Measurements from ENCODE around the gene GLI3.
A peak's percentile ranks its signal among the peaks of the same experiment; 100 is the strongest.

DNA sequence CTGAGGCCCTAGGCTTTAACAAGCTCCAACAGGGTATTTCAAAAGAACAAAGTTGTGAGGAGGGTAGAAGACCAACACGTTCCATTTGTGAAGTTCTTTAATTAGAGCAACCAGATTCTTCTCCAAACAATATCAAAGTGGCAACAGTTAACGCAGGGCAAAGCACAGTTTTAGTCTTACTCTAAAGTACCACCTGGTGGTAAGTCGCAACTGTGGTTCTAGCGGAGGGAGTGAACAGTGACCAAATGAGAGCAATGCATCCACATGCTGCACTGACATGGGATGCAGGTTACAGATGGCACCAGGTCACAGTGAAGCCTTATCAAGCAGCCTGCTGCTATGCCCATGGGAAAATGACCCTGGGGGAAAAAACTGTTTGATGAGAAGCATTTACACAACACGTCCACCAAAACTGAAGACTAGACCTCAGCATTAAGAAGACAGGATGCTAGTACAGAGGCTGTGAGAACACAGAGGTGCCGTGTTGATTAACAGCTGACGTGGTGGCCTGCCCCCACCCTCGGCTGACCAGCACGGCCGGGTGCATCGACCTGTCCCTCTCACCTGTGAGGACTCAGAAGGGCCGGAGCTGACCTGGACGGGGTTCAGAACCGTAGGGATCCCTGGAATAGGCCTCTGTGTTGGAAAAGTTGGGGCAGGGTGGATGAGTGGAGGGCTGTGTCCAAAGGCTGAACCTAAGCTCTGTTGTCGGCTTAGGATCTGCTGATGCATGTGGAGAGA lies 211.2 kb downstream of the GLI3 start:
- TF ChIP-seq POLR2AphosphoS5 (IDR thresholded peaks at IDR 0.05; ENCODE audit: low read depth, low read length) = no peak
- TF ChIP-seq, protein P1, sequence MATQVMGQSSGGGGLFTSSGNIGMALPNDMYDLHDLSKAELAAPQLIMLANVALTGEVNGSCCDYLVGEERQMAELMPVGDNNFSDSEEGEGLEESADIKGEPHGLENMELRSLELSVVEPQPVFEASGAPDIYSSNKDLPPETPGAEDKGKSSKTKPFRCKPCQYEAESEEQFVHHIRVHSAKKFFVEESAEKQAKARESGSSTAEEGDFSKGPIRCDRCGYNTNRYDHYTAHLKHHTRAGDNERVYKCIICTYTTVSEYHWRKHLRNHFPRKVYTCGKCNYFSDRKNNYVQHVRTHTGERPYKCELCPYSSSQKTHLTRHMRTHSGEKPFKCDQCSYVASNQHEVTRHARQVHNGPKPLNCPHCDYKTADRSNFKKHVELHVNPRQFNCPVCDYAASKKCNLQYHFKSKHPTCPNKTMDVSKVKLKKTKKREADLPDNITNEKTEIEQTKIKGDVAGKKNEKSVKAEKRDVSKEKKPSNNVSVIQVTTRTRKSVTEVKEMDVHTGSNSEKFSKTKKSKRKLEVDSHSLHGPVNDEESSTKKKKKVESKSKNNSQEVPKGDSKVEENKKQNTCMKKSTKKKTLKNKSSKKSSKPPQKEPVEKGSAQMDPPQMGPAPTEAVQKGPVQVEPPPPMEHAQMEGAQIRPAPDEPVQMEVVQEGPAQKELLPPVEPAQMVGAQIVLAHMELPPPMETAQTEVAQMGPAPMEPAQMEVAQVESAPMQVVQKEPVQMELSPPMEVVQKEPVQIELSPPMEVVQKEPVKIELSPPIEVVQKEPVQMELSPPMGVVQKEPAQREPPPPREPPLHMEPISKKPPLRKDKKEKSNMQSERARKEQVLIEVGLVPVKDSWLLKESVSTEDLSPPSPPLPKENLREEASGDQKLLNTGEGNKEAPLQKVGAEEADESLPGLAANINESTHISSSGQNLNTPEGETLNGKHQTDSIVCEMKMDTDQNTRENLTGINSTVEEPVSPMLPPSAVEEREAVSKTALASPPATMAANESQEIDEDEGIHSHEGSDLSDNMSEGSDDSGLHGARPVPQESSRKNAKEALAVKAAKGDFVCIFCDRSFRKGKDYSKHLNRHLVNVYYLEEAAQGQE (IDR thresholded peaks at IDR 0.05; ENCODE audit: low read depth, low read length) = no peak
- TF ChIP-seq, protein P2, sequence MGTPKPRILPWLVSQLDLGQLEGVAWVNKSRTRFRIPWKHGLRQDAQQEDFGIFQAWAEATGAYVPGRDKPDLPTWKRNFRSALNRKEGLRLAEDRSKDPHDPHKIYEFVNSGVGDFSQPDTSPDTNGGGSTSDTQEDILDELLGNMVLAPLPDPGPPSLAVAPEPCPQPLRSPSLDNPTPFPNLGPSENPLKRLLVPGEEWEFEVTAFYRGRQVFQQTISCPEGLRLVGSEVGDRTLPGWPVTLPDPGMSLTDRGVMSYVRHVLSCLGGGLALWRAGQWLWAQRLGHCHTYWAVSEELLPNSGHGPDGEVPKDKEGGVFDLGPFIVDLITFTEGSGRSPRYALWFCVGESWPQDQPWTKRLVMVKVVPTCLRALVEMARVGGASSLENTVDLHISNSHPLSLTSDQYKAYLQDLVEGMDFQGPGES (IDR thresholded peaks at IDR 0.05; ENCODE audit: low read depth, low read length) = no peak
- TF ChIP-seq, protein P3, sequence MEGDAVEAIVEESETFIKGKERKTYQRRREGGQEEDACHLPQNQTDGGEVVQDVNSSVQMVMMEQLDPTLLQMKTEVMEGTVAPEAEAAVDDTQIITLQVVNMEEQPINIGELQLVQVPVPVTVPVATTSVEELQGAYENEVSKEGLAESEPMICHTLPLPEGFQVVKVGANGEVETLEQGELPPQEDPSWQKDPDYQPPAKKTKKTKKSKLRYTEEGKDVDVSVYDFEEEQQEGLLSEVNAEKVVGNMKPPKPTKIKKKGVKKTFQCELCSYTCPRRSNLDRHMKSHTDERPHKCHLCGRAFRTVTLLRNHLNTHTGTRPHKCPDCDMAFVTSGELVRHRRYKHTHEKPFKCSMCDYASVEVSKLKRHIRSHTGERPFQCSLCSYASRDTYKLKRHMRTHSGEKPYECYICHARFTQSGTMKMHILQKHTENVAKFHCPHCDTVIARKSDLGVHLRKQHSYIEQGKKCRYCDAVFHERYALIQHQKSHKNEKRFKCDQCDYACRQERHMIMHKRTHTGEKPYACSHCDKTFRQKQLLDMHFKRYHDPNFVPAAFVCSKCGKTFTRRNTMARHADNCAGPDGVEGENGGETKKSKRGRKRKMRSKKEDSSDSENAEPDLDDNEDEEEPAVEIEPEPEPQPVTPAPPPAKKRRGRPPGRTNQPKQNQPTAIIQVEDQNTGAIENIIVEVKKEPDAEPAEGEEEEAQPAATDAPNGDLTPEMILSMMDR (IDR thresholded peaks at IDR 0.05) = peak; percentile 29
- no peak for TF ChIP-seq MEF2A (IDR thresholded peaks at IDR 0.05; ENCODE audit: borderline replicate concordance, low read depth)
- no peak for TF ChIP-seq CHD2 (IDR thresholded peaks at IDR 0.05; ENCODE audit: low read length, partially characterized antibody)
- TF ChIP-seq NRF1 (IDR thresholded peaks at IDR 0.05; ENCODE audit: low read depth, low read length) = no peak
- TF ChIP-seq ELF1 (IDR thresholded peaks at IDR 0.05) = no peak

Measured in SK-N-SH (cell line).